Upper lobe of right lung (tissue), 1 donor: ENCODE data around the gene MLLT6. TPM values are rescaled to one million over a fixed set of nuclear protein-coding genes. Genes with fewer than 3 reads are reported as not detected.

Source experiments
- ATAC-seq: fragments of 200-7000 bp; cut with Tn5 transposase; one replicate; pipeline ENCODE4 v1.9.1; 2020; ENCODE audit warnings: mild to moderate bottlenecking, moderate library complexity
- DNase-seq: peaks from one replicate; pipeline ENCODE4 v3.0.0-alpha.2; 2020
- H3K27ac ChIP-seq: fragments of 200-600 bp; one replicate; pipeline ENCODE4 v1.8.0; 2022
- H3K27me3 ChIP-seq: fragments of 200-600 bp; one replicate; pipeline ENCODE4 v1.8.0; 2022; ENCODE audit warnings: mild to moderate bottlenecking
- H3K36me3 ChIP-seq: fragments of 200-600 bp; one replicate; pipeline ENCODE4 v1.8.0; 2022
- H3K4me1 ChIP-seq: fragments of 200-600 bp; one replicate; pipeline ENCODE4 v1.8.0; 2022
- H3K4me3 ChIP-seq: fragments of 200-600 bp; one replicate; pipeline ENCODE4 v1.8.0; 2022; ENCODE audit warnings: mild to moderate bottlenecking
- H3K9me3 ChIP-seq: fragments of 200-600 bp; one replicate; pipeline ENCODE4 v1.8.0; 2022
- intact Hi-C: fragments of 100-400 bp; cut with DNase I; formaldehyde crosslinking; loops from one replicate; pipeline ENCODE4 v1.11.0; 2022
- total RNA-seq: library from RNA; stranded (reverse); fragmentation: NEBNext Ultra II Directional; extraction: Animal tissue kit (Norgen Biotek cat#: 25700); gene quantifications from one replicate; pipeline ENCODE4 v1.2.1, GENCODE V29; 2021
- TF ChIP-seq, protein P1 (sequence below): fragments of 200-600 bp; IDR thresholded peaks from one replicate; pipeline ENCODE4 v1.8.0; 2022; ENCODE audit warnings: antibody characterized with exemption
- donor health status: DM: no; HTN: yes; CAD: no; lungs with severe emphysema.

The MLLT6 gene
- total RNA-seq, 1 donor from 2014 or later: 133 TPM

DNA sequence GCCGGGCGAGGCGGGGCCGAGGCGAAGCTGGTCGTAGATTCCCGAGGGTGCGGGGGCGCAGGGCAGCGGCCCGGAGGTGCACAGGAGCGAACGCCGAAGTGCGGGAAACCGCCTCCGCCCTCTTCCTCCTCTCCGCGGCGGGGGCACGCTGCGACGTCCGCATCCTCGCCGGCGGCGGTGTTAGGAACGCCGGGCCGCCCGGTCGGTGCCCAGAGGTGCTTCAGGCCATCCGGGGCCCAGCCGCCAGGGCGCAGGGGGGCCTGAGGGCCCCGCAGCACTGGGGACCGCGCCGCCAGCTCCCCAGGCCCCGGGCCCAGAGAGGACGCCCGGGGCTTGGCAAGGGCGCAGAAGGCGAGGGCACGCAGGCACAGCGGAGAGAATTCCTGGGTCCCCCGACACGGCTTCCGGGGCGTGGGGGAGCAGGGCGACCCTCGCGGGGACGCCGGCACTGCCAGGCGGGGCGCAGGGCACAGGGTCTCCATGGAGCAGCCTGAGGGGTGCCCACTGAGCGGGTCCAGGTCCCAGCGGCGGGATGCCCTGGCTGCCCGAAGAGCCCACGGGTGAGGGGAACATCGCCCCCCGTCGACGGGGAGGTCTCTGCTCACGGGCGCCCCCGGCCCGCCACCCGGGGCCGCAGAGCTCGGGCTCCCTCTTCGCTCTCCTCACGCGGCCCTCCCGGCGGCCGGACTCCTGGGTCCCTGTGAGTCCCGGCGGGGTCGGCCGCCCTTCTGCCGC lies 30.9 kb upstream of the MLLT6 start:
- no peaks in the 10 kb centered on the region for H3K36me3 ChIP-seq
- H3K4me3 ChIP-seq: peak overlapping the region; percentile 66
- H3K4me1 ChIP-seq: peaks cover 20% of the 10 kb centered on the region
- TF ChIP-seq, protein P1, sequence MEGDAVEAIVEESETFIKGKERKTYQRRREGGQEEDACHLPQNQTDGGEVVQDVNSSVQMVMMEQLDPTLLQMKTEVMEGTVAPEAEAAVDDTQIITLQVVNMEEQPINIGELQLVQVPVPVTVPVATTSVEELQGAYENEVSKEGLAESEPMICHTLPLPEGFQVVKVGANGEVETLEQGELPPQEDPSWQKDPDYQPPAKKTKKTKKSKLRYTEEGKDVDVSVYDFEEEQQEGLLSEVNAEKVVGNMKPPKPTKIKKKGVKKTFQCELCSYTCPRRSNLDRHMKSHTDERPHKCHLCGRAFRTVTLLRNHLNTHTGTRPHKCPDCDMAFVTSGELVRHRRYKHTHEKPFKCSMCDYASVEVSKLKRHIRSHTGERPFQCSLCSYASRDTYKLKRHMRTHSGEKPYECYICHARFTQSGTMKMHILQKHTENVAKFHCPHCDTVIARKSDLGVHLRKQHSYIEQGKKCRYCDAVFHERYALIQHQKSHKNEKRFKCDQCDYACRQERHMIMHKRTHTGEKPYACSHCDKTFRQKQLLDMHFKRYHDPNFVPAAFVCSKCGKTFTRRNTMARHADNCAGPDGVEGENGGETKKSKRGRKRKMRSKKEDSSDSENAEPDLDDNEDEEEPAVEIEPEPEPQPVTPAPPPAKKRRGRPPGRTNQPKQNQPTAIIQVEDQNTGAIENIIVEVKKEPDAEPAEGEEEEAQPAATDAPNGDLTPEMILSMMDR: no peak
- H3K27me3 ChIP-seq: peaks cover 43% of the 10 kb centered on the region
- intact Hi-C loops: no loop called here
- ATAC-seq (peak; percentile 5), DNase-seq (peak; percentile 75)
- H3K9me3 ChIP-seq: no peaks in the 10 kb centered on the region
- H3K27ac ChIP-seq: peak overlapping the region; percentile 18

DNA sequence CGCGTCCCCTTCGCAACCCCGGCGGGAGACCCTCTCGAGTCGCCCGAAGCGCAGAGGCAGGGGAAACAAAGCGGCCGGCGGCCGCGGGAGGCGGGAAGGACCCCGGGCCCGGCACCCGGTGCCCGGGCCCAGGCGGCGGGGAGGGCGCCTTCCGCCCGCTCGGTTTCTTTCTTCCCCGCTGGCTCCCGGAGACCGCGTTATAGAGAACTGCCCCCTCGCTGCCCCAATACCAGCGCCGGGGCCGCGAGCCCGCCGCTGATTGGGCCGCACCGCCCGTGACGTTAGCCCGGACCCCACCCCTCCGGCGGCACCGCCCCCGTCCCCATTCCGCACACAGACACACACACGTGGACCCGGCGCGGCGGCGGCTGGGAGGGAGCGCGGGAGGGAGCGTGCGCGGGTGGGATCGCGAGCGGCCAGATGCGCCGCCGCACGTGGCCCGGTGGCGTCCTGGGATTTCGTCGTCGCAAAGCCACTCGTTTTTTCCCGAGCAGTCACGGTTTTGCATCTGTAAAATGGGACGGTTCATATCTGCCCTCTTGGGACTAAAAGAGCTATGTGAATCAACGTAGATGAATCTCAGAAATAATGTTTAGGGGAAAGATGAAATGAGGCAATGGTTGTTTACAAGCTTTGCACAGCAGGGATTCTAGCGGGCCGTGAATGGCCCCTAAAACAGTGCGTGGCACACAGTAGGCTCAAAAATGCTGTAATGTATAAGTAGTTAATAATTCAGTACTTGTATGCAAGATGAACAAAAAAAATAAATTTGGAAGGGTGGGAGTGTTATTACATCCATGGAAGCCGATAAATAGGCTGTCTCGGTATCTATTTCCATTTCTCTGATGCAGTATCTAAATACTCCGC lies 30.1 kb upstream of the MLLT6 start, which contains the start of gene EPOP:
TSS of gene EPOP (minus strand) at position 209 of the 867 bp plus-strand sequence. CDS start 462 bp downstream, outside the sequence.
- DNase-seq (peak; percentile 94), ATAC-seq (peak; percentile 92)
- peak within 1 kb of the TSS; percentile 66 for H3K4me3 ChIP-seq
- H3K9me3 ChIP-seq: no peaks in the 10 kb centered on the region
- H3K36me3 ChIP-seq: no peaks in the 10 kb centered on the region
- TF ChIP-seq, protein P1: no peak
- H3K4me1 ChIP-seq: peaks cover 20% of the 10 kb centered on the region
- intact Hi-C loops: loop anchor here (5.0 kb wide), 1 partner anchor 57 kb away; the partner anchor contains the start of gene CISD3
- peak within 1 kb of the TSS; percentile 18 for H3K27ac ChIP-seq
- H3K27me3 ChIP-seq: peaks cover 35% of the 10 kb centered on the region

DNA sequence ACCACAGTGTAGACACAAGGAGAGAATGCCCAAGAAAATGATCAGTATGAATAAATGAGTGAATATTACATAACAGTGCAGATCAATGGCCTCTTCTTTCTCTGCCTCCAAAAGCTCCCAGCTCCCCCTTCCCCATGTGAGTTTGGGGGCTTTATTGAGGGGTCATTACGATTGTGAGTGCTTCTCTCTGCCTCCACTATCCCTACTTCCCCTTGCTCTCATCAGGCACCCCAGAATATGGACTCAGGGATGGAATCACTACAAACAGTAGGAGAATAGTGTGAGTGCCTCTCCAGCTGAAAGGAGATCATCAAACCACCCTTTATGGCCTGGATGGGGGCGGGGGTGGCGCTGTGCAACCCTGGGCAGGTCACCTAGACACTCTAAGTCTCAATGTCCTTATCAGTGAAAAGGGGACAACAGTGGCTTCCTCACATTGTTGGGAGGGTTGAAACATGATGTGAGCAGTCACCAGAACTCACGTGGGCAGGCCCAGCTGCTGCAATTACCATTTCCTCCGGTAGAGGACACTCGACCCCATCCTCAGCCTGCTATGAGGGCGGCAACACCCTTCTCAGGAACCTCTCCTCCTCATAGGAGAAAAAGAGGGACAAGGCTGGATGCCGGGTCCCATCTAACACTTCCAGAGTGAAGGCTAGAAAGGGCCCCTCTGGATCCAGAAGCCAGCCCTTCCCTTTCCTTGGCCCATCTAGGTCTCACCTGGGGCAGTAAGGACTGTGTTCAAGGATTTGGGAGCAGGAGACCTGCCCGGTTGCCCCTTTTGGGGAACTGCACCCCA lies 28.2 kb upstream of the MLLT6 start:
- H3K9me3 ChIP-seq: no peaks in the 10 kb centered on the region
- TF ChIP-seq, protein P1: peak; percentile 99
- no peak overlapping the region for H3K27ac ChIP-seq
- intact Hi-C loops: loop anchor here (5.0 kb wide), 1 partner anchor 55 kb away; the partner anchor contains the start of gene CISD3
- DNase-seq (peak; percentile 87), ATAC-seq (peak; percentile 90)
- H3K4me3 ChIP-seq: no peak overlapping the region
- peaks cover 20% of the 10 kb centered on the region for H3K4me1 ChIP-seq
- peaks cover 26% of the 10 kb centered on the region for H3K27me3 ChIP-seq
- no peaks in the 10 kb centered on the region for H3K36me3 ChIP-seq

DNA sequence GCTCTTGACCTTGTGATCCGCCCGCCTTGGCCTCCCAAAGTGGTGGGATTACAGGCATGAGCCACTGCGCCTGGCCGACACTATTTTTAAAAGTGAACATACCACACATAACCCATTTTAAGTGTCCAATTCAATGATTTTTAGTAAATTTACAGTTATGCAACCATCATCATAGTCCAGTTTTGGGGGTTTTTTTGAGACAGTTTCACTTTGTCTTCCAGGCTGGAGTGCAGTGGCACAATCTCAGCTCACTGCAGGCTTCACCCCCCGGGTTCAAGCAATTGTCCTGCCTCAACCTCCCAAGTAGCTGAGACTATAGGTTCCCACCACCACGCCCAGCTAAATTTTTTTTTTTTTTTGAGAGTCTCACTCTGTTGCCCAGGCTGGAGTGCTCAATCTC lies 27.3 kb upstream of the MLLT6 start:
- no peak for ATAC-seq
- Histone ChIP-seq H3K9me3 (no peaks in the 10 kb centered on the region), H3K36me3 (no peaks in the 10 kb centered on the region), H3K4me1 (peaks cover 20% of the 10 kb centered on the region), H3K27me3 (peaks cover 18% of the 10 kb centered on the region), H3K4me3 (no peak overlapping the region), H3K27ac (no peak overlapping the region)
- intact Hi-C loops: loop anchor here (5.0 kb wide), 1 partner anchor 54 kb away; the partner anchor contains the start of gene CISD3
- no peak for DNase-seq
- TF ChIP-seq, protein P1: no peak

DNA sequence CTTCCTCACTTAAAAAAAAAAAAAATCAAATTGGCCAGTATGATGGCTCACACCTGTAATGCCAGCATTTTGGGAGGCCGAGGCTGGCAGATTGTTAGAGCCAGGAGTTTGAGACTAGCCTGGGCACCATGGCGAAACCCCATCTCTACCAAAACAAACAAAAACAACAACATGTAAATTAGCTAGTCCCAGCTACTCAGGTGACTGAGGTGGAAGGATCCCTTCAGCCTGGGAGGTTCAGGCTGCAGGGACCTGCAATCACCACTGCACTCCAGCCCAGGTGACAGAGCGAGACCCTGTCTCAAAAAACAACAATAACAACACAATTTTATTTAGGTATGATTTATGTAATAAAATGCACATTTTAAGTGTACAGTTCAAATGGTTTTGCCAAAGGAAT lies 24.0 kb upstream of the MLLT6 start:
- peaks cover 4% of the 10 kb centered on the region for H3K4me1 ChIP-seq
- H3K9me3 ChIP-seq: no peaks in the 10 kb centered on the region
- intact Hi-C loops: no loop called here
- TF ChIP-seq, protein P1: no peak
- no peaks in the 10 kb centered on the region for H3K36me3 ChIP-seq
- no peak overlapping the region for H3K4me3 ChIP-seq
- no peak for ATAC-seq
- no peaks in the 10 kb centered on the region for H3K27me3 ChIP-seq
- H3K27ac ChIP-seq: no peak overlapping the region
- no peak for DNase-seq
